Testis (tissue), 3 donors: ENCODE data around the gene MRPS2. TPM values are rescaled to one million over a fixed set of nuclear protein-coding genes. Genes with fewer than 3 reads are reported as not detected.

Source experiments
- DNase-seq: peaks from one replicate; pipeline ENCODE4 v3.0.0-alpha.2; 2019
- H3K27ac ChIP-seq, 2 donors: fragments of 200-600 bp; sonication (generic); one replicate each; pipeline ENCODE4 v1.5.1; 2019
- H3K27me3 ChIP-seq: fragments of 200-600 bp; sonication (generic); one replicate; pipeline ENCODE4 v1.5.1; 2019
- H3K36me3 ChIP-seq: fragments of 200-600 bp; sonication (generic); one replicate; pipeline ENCODE4 v1.5.1; 2017; ENCODE audit warnings: low read depth; ENCODE audit errors: missing control alignments
- H3K4me1 ChIP-seq: fragments of 200-600 bp; sonication (generic); one replicate; pipeline ENCODE4 v1.5.1; 2019
- H3K4me3 ChIP-seq, 2 donors: fragments of 200-600 bp; sonication (generic); one replicate each; pipeline ENCODE4 v1.5.1; 2017 to 2019
- H3K9me3 ChIP-seq: fragments of 200-600 bp; sonication (generic); one replicate; pipeline ENCODE4 v1.5.1; 2017
- CTCF ChIP-seq, 3 experiments: fragments of 450-650 bp in 2 of 3; fragments of 200-600 bp in 1 of 3; sonication (generic) in 1 of 3; IDR thresholded peaks; one replicate each; pipeline ENCODE4 v1.5.1; 2016 to 2019; ENCODE audit warnings: antibody characterized with exemption in 3 of 3, mild to moderate bottlenecking in 2 of 3, moderate library complexity in 1 of 3
- POLR2A ChIP-seq: fragments of 450-650 bp; IDR thresholded peaks from one replicate; pipeline ENCODE4 v1.6.1; 2017; ENCODE audit warnings: antibody characterized with exemption, mild to moderate bottlenecking, moderate library complexity
- WGBS, 2 donors: methylation state at CpG; one replicate each; pipeline ENCODE4 v1.1.5; 2018; 5-methylcytosine and 5-hydroxymethylcytosine counted together
- intact Hi-C: fragments of 100-400 bp; cut with DNase I; formaldehyde crosslinking; loops from one replicate; pipeline ENCODE4 v1.15.1; 2023; ENCODE audit warnings: low total_unique reads
- polyA plus RNA-seq: library from polyadenylated mRNA; stranded (reverse); fragments of 350-450 nt; fragmentation: Illumina TruSeq; extraction: RNeasy Lipid Tissue Mini Kit (QIAGEN cat#74804); gene quantifications from one replicate; pipeline ENCODE4 v1.2.3, GENCODE V29; 2014; ENCODE audit warnings: low read depth, low replicate concordance; ENCODE audit not compliant: insufficient read depth
- total RNA-seq, 2 donors: library from RNA; depleted of rRNA; stranded (reverse); fragments of >200 nt; gene quantifications; one replicate each; pipeline ENCODE4 v1.2.3, GENCODE V29; 2016

MRPS2 gene
- total and polyA plus RNA-seq, 3 donors from 2014 or later: 34.7 to 40.4 (median 35.9) TPM

GRCh38 chr9:135491764-135492163 is 8.7 kb upstream of the MRPS2 start:
- TF ChIP-seq POLR2A (no peak), CTCF (IDR thresholded peaks at IDR 0.05) (no peak)
- no peaks in the 10 kb centered on the region for H3K4me1 ChIP-seq
- DNase-seq: no peak
- no peak overlapping the region for H3K27ac ChIP-seq
- WGBS, 2 donors: 85 to 90% methylated on average over 4 of the region's 4 CpGs
- H3K4me3 ChIP-seq: no peak overlapping the region
- no peaks in the 10 kb centered on the region for H3K27me3 ChIP-seq
- no peaks in the 10 kb centered on the region for H3K36me3 ChIP-seq
- intact Hi-C loops: no loop called here
- no peaks in the 10 kb centered on the region for H3K9me3 ChIP-seq

GRCh38 chr9:135492886-135493669 is 7.4 kb upstream of the MRPS2 start:
- Histone ChIP-seq H3K27me3 (no peaks in the 10 kb centered on the region), H3K36me3 (no peaks in the 10 kb centered on the region), H3K27ac (no peak overlapping the region), H3K4me3 (no peak overlapping the region), H3K4me1 (no peaks in the 10 kb centered on the region), H3K9me3 (no peaks in the 10 kb centered on the region)
- WGBS, 2 donors: 89 to 95% methylated on average over 15 to 27 of the region's 27 CpGs
- DNase-seq: no peak
- TF ChIP-seq CTCF (IDR thresholded peaks at IDR 0.05): no peak
- intact Hi-C loops: no loop called here

GRCh38 chr9:135494791-135495559 is 5.5 kb upstream of the MRPS2 start:
- WGBS, 2 donors: 84 to 85% methylated on average over 30 of the region's 30 CpGs
- DNase-seq: no peak
- TF ChIP-seq CTCF (IDR thresholded peaks at IDR 0.05) (no peak), POLR2A (no peak)
- Histone ChIP-seq H3K9me3 (no peaks in the 10 kb centered on the region), H3K27me3 (no peaks in the 10 kb centered on the region), H3K27ac (no peak overlapping the region), H3K4me3 (no peak overlapping the region), H3K4me1 (no peaks in the 10 kb centered on the region), H3K36me3 (no peaks in the 10 kb centered on the region)
- intact Hi-C loops: no loop called here

- H3K36me3 ChIP-seq: no peaks in the 10 kb centered on the region
- no peak overlapping the region for H3K27ac ChIP-seq
- intact Hi-C loops: no loop called here
- WGBS, 2 donors: 78 to 80% methylated on average over 12 to 15 of the region's 15 CpGs
- no peak overlapping the region for H3K4me3 ChIP-seq
- no peaks in the 10 kb centered on the region for H3K27me3 ChIP-seq
- peaks cover 12% of the 10 kb centered on the region for H3K4me1 ChIP-seq
- TF ChIP-seq POLR2A (no peak), CTCF (IDR thresholded peaks at IDR 0.05) (no peak)
- no peaks in the 10 kb centered on the region for H3K9me3 ChIP-seq
- DNase-seq: no peak
These were observed 1.9 kb upstream of the MRPS2 start for GRCh38 chr9:135498381-135499126.
